HK-2 (cell line): ENCODE data around the gene GRM1.

Experiments used
- DNase-seq: peaks from one replicate; pipeline ENCODE4 v3.0.0-alpha.2; 2018; ENCODE audit not compliant: unreplicated experiment

Gene GRM1

GRCh38 chr6:146364816-146365594, 336.1 kb downstream of the GRM1 start:
- DNase-seq, result no peak

- DNase-seq, result no peak
Measured at GRCh38 chr6:146367061-146367460, 338.2 kb downstream of the GRM1 start.

- no peak for DNase-seq
Measured at GRCh38 chr6:146369866-146370265, 341.0 kb downstream of the GRM1 start.

GRCh38 chr6:146381486-146381885, 352.6 kb downstream of the GRM1 start:
- no peak for DNase-seq

GRCh38 chr6:146388736-146389364, 360.0 kb downstream of the GRM1 start:
- no peak for DNase-seq

- no peak for DNase-seq
Measured at GRCh38 chr6:146389740-146390139, 360.9 kb downstream of the GRM1 start.

- no peak for DNase-seq
Measured at GRCh38 chr6:146397638-146398037, 368.8 kb downstream of the GRM1 start.

- no peak for DNase-seq
Measured at GRCh38 chr6:146402476-146402875, 373.6 kb downstream of the GRM1 start.

- no peak for DNase-seq
Measured at GRCh38 chr6:146408583-146408982, 379.7 kb downstream of the GRM1 start.

- DNase-seq, result no peak
Measured at GRCh38 chr6:146410851-146411595, 382.2 kb downstream of the GRM1 start.

- DNase-seq, result no peak
Measured at GRCh38 chr6:146419576-146419975, 390.7 kb downstream of the GRM1 start.

- no peak for DNase-seq
Measured at GRCh38 chr6:146420255-146420654, 391.4 kb downstream of the GRM1 start.

- no peak for DNase-seq
Measured at GRCh38 chr6:146422789-146423375, 394.0 kb downstream of the GRM1 start.

GRCh38 chr6:146423452-146423851, 394.6 kb downstream of the GRM1 start:
- DNase-seq, result no peak

GRCh38 chr6:146426516-146426915, 397.7 kb downstream of the GRM1 start:
- DNase-seq, result no peak

GRCh38 chr6:146429831-146430230, 401.0 kb downstream of the GRM1 start:
- DNase-seq, result no peak

- DNase-seq, result no peak
Measured at GRCh38 chr6:146433881-146434731, 405.2 kb downstream of the GRM1 start.

- DNase-seq, result no peak
Measured at GRCh38 chr6:146434732-146435390, 406.0 kb downstream of the GRM1 start.

GRCh38 chr6:146441907-146442306, 413.0 kb downstream of the GRM1 start:
- DNase-seq, result no peak

GRCh38 chr6:146444189-146444588, 415.3 kb downstream of the GRM1 start:
- DNase-seq, result no peak

- DNase-seq, result no peak
Measured at GRCh38 chr6:146445233-146445632, 416.4 kb downstream of the GRM1 start.
